ENCODE results near the gene LRBA. TPM values are rescaled to one million over a fixed set of nuclear protein-coding genes. Genes with fewer than 3 reads are reported as not detected.

Gene LRBA
- total and polyA plus RNA-seq, 2 of the 4 experiments (the other 2 are of a cell fraction), result 10.2 to 51.6 TPM

GRCh38 chr4:150371869-150372268 is 643.2 kb downstream of the LRBA start:
- no peak overlapping the region for H3K4ac ChIP-seq (ENCODE audit: low read depth, low read length)
- no peak overlapping the region for H4K8ac ChIP-seq (ENCODE audit: low read depth in 2 of 2, low read length in 2 of 2)
- no peaks in the 10 kb centered on the region for H3K36me3 ChIP-seq (ENCODE audit: control insufficient read depth, insufficient read depth, low read length)
- POLR2A ChIA-PET (ENCODE audit: unreplicated experiment), result no interaction called here
- no peak overlapping the region for H3K9ac ChIP-seq (ENCODE audit: low read depth, low read length)
- TF ChIP-seq CTCF (conservative IDR thresholded peaks at IDR 0.05; ENCODE audit: low read depth, low read length), result no peak
- TF ChIP-seq SMC3 (IDR thresholded peaks at IDR 0.05; ENCODE audit: low read depth, low read length), result no peak
- TF ChIP-seq NFE2L2 (IDR thresholded peaks at IDR 0.05; ENCODE audit: low read depth, low read length), result no peak
- TF ChIP-seq RCOR1 (IDR thresholded peaks at IDR 0.05; ENCODE audit: insufficient replicate concordance, low read length), result no peak
- no peak for TF ChIP-seq RFX5 (IDR thresholded peaks at IDR 0.05; ENCODE audit: low read depth, low read length)
- TF ChIP-seq, protein P1, sequence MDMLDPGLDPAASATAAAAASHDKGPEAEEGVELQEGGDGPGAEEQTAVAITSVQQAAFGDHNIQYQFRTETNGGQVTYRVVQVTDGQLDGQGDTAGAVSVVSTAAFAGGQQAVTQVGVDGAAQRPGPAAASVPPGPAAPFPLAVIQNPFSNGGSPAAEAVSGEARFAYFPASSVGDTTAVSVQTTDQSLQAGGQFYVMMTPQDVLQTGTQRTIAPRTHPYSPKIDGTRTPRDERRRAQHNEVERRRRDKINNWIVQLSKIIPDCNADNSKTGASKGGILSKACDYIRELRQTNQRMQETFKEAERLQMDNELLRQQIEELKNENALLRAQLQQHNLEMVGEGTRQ (IDR thresholded peaks at IDR 0.05; ENCODE audit: low read depth, low read length), result no peak
- TF ChIP-seq, protein P2, sequence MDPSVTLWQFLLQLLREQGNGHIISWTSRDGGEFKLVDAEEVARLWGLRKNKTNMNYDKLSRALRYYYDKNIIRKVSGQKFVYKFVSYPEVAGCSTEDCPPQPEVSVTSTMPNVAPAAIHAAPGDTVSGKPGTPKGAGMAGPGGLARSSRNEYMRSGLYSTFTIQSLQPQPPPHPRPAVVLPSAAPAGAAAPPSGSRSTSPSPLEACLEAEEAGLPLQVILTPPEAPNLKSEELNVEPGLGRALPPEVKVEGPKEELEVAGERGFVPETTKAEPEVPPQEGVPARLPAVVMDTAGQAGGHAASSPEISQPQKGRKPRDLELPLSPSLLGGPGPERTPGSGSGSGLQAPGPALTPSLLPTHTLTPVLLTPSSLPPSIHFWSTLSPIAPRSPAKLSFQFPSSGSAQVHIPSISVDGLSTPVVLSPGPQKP (IDR thresholded peaks at IDR 0.05; ENCODE audit: borderline replicate concordance, low read depth, low read length), result no peak
- no peak for TF ChIP-seq FOS (IDR thresholded peaks at IDR 0.05; ENCODE audit: low read depth, low read length)
- TF ChIP-seq CEBPB (IDR thresholded peaks at IDR 0.05; ENCODE audit: low read depth, low read length), result no peak
- TF ChIP-seq MXI1 (IDR thresholded peaks at IDR 0.05; ENCODE audit: borderline replicate concordance, low read depth, low read length), result no peak
- TF ChIP-seq RAD21 (IDR thresholded peaks at IDR 0.05; ENCODE audit: low read length), result no peak
- TF ChIP-seq POLR2A (IDR thresholded peaks at IDR 0.05; ENCODE audit: low read depth, low read length), result no peak
- no peak for TF ChIP-seq BHLHE40 (IDR thresholded peaks at IDR 0.05; ENCODE audit: low read depth, low read length)
- no peak for TF ChIP-seq MAZ (IDR thresholded peaks at IDR 0.05; ENCODE audit: borderline replicate concordance, low read depth, low read length)
- no peak for TF ChIP-seq MAFK (IDR thresholded peaks at IDR 0.05; ENCODE audit: low read depth, low read length)
- TF ChIP-seq CHD1 (IDR thresholded peaks at IDR 0.05; ENCODE audit: low read depth, low read length), result no peak
- BruUV-seq (replicated peaks), result no TSS peak
- no peak overlapping the region for H4K5ac ChIP-seq (ENCODE audit: low read depth, low read length)
- no peak overlapping the region for H3K14ac ChIP-seq (replicated peaks; ENCODE audit: low read depth, low read length)
- H2AK5ac ChIP-seq (ENCODE audit: low read depth, low read length), result no peak overlapping the region
- DNase-seq (no peak), ATAC-seq (ENCODE audit: low read depth) (no peak)
- no peak overlapping the region for H2BK120ac ChIP-seq (ENCODE audit: low read depth, low read length)
- no peak overlapping the region for H3K27ac ChIP-seq (ENCODE audit: insufficient read depth, low read length)
- no peak overlapping the region for H3K4me2 ChIP-seq (ENCODE audit: low read depth, low read length)
- dilution Hi-C loops (cut with HindIII; ENCODE audit: low sequenced_read_pairs, unreplicated experiment) (no loop called here), in situ Hi-C loops (cut with MboI; ENCODE audit: low sequenced_read_pairs) (no loop called here), intact Hi-C loops (cut with micrococcal nuclease) (no loop called here)
- H2AFZ ChIP-seq (replicated peaks; ENCODE audit: low read length, poor library complexity), result no peak overlapping the region
- no peaks in the 10 kb centered on the region for H3K27me3 ChIP-seq (ENCODE audit: control insufficient read depth, insufficient read depth, low read length)
- CTCF ChIA-PET, result interaction anchor here (0.6 kb wide), 1 partner anchor 972 kb away, joined by 7 read pairs; no protein-coding TSS in a partner anchor
- H3K79me1 ChIP-seq (ENCODE audit: low read depth in 1 of 2, low read length in 2 of 2), result no peaks in the 10 kb centered on the region
- no peaks in the 10 kb centered on the region for H3K4me1 ChIP-seq (ENCODE audit: control insufficient read depth, insufficient read depth, low read length)
- H3K9me3 ChIP-seq (ENCODE audit: control insufficient read depth, insufficient read depth, low read length), result no peaks in the 10 kb centered on the region
- H4K91ac ChIP-seq (ENCODE audit: insufficient read depth, low read depth, low read length), result no peak overlapping the region
- no peak overlapping the region for H3K4me3 ChIP-seq (ENCODE audit: insufficient read depth, low read depth, low read length)
- H3K18ac ChIP-seq (ENCODE audit: low read depth, low read length), result no peak overlapping the region
- no peak overlapping the region for H3K23ac ChIP-seq (ENCODE audit: low read depth, low read length)
- H3K56ac ChIP-seq (ENCODE audit: extremely low read depth, insufficient read depth, low read length), result no peak overlapping the region
- no peak overlapping the region for H2BK5ac ChIP-seq (ENCODE audit: low read depth, low read length, poor library complexity, severe bottlenecking)
- H2BK20ac ChIP-seq (ENCODE audit: low read depth, low read length), result no peak overlapping the region
- H2AK9ac ChIP-seq (replicated peaks; ENCODE audit: low read depth, low read length, poor library complexity), result no peak overlapping the region
- H3K9me1 ChIP-seq (ENCODE audit: insufficient read depth, low read length), result no peaks in the 10 kb centered on the region
- no CpG with 5 or more reads among the region's 1 CpG for WGBS, 2 experiments (ENCODE audit: extremely low coverage in 2 of 2, insufficient read length in 1 of 2)
- H2BK15ac ChIP-seq (ENCODE audit: low read depth, low read length), result no peak overlapping the region
- no peaks in the 10 kb centered on the region for H4K20me1 ChIP-seq (ENCODE audit: insufficient read depth, low read length)
